ENCODE data around the gene CNTD1.
A peak's percentile ranks its signal among the peaks of the same experiment; 100 is the strongest.

Gene CNTD1

DNA sequence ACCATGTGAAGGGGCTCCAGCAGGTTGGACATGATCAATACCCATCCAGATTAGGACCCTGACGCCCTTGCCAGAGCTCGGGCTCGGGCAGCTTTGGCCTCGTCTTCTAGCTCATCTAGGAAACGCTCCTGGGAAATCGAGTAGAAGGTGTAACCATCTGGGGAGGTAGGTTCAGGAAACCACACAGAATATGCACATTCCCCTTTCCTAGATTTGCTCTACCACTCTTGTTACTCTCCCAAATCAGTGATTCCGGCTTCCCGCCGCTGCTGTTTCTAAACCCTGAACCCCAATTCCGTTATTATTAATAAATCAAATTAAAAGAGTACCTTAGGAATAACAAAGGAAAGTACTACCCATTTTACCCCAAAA lies 664 bp upstream of the CNTD1 start:
- H3K18ac ChIP-seq (ENCODE audit: low read length) = no peak overlapping the region
- H3K27ac ChIP-seq (ENCODE audit: low read depth, low read length) = no peak overlapping the region
- no peaks in the 10 kb centered on the region for H3K27me3 ChIP-seq (ENCODE audit: insufficient read depth, low read length)
- H3K4me2 ChIP-seq (ENCODE audit: low read length) = peak overlapping the region; percentile 57
- peak overlapping the region; percentile 98 for H3K9ac ChIP-seq (ENCODE audit: low read length)
- no peak overlapping the region for H2BK120ac ChIP-seq (ENCODE audit: insufficient read depth, low read length, poor library complexity)
- peak overlapping the region; percentile 98 for H4K8ac ChIP-seq (ENCODE audit: low read depth, low read length)
- DNase-seq = no peak
- H3K9me3 ChIP-seq (ENCODE audit: insufficient read depth, low read depth, low read length) = no peaks in the 10 kb centered on the region
- H4K12ac ChIP-seq (ENCODE audit: low read depth, low read length) = no peak overlapping the region
- H2BK5ac ChIP-seq (ENCODE audit: low read depth, low read length, poor library complexity) = no peak overlapping the region
- no peak overlapping the region for H2AFZ ChIP-seq (ENCODE audit: insufficient read depth, low read length, poor library complexity)
- H2AK5ac ChIP-seq (ENCODE audit: low read length) = peak overlapping the region; percentile 44
- H3K36me3 ChIP-seq (ENCODE audit: control insufficient read depth in 1 of 2, insufficient read depth in 2 of 2, low read length in 2 of 2) = peaks cover 9 to 10% of the 10 kb centered on the region in 2 experiments
- H3K4ac ChIP-seq (ENCODE audit: low read depth, low read length) = peak overlapping the region; percentile 82
- H3K4me1 ChIP-seq (ENCODE audit: control insufficient read depth in 1 of 2, insufficient read depth in 2 of 2, low read length in 2 of 2) = peaks cover 4 to 9% of the 10 kb centered on the region in 2 experiments
- peaks cover 3% of the 10 kb centered on the region for H3K79me2 ChIP-seq (ENCODE audit: control insufficient read depth, insufficient read depth, low read length, poor library complexity)
- H2BK12ac ChIP-seq (ENCODE audit: low read length) = no peak overlapping the region
- no peak overlapping the region for H3K23ac ChIP-seq (ENCODE audit: low read length)
- peak overlapping the region; percentile 97 for H3K4me3 ChIP-seq (ENCODE audit: low read depth, low read length)
- H3K79me1 ChIP-seq (ENCODE audit: low read length) = peaks cover 2% of the 10 kb centered on the region
- H3K14ac ChIP-seq (ENCODE audit: low read length) = no peak overlapping the region
- WGBS (ENCODE audit: extremely low coverage, insufficient coverage, insufficient read length) = no CpG with 5 or more reads among the region's 10 CpGs
- peak overlapping the region; percentile 71 for H4K91ac ChIP-seq (ENCODE audit: low read depth, low read length)

- Histone ChIP-seq H3K4me2 (ENCODE audit: low read length) (no peak overlapping the region), H3K4me1 (ENCODE audit: control insufficient read depth in 1 of 2, insufficient read depth in 2 of 2, low read length in 2 of 2) (peaks cover 0 to 3% of the 10 kb centered on the region in 2 experiments), H4K12ac (ENCODE audit: low read depth, low read length) (no peak overlapping the region), H2BK12ac (ENCODE audit: low read length) (no peak overlapping the region), H3K27ac (ENCODE audit: low read depth, low read length) (no peak overlapping the region), H3K27me3 (ENCODE audit: insufficient read depth, low read length) (no peaks in the 10 kb centered on the region), H2AK5ac (ENCODE audit: low read length) (no peak overlapping the region), H3K79me2 (ENCODE audit: control insufficient read depth, insufficient read depth, low read length, poor library complexity) (peaks cover 2% of the 10 kb centered on the region), H3K9me3 (ENCODE audit: insufficient read depth, low read depth, low read length) (no peaks in the 10 kb centered on the region), H4K8ac (ENCODE audit: low read depth, low read length) (no peak overlapping the region), H3K14ac (ENCODE audit: low read length) (no peak overlapping the region), H2AFZ (ENCODE audit: insufficient read depth, low read length, poor library complexity) (no peak overlapping the region), H2BK120ac (ENCODE audit: insufficient read depth, low read length, poor library complexity) (no peak overlapping the region), H3K9ac (ENCODE audit: low read length) (no peak overlapping the region), H3K4me3 (ENCODE audit: low read depth, low read length) (no peak overlapping the region), H3K79me1 (ENCODE audit: low read length) (peaks cover 2% of the 10 kb centered on the region), H3K36me3 (ENCODE audit: control insufficient read depth in 1 of 2, insufficient read depth in 2 of 2, low read length in 2 of 2) (no peaks in the 10 kb centered on the region), H4K91ac (ENCODE audit: low read depth, low read length) (no peak overlapping the region), H3K18ac (ENCODE audit: low read length) (no peak overlapping the region), H3K23ac (ENCODE audit: low read length) (no peak overlapping the region), H2BK5ac (ENCODE audit: low read depth, low read length, poor library complexity) (no peak overlapping the region), H3K4ac (ENCODE audit: low read depth, low read length) (no peak overlapping the region)
- DNase-seq = no peak
- no CpG with 5 or more reads among the region's 2 CpGs for WGBS (ENCODE audit: extremely low coverage, insufficient coverage, insufficient read length)
Measured at GRCh38 chr17:42803074-42803883, 4.6 kb downstream of the CNTD1 start.

DNA sequence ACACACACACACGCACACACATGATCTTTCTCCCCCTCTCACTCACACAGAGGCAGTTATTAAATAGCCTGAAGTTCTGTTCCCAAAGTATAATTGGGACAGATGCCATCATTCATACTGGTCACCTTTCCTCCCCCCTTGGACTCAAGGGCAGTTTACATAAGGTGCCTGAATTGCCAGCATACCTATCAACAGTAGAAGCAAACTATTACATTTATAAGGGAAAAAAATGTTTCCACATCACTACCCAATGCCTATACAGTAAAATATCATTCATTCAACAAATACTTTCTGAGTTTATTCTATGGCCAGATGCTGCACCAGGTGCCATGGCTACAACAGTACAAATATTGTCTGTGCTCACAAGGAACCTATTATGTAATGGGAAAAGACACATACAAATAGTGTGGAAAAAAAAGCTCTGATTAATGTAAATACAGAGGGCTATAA lies 6.3 kb downstream of the CNTD1 start:
- no peak overlapping the region for H4K8ac ChIP-seq (ENCODE audit: low read depth, low read length)
- no CpG with 5 or more reads among the region's 1 CpG for WGBS (ENCODE audit: extremely low coverage, insufficient coverage, insufficient read length)
- H3K27me3 ChIP-seq (ENCODE audit: insufficient read depth, low read length) = no peaks in the 10 kb centered on the region

GRCh38 chr17:42806249-42806648 lies 7.6 kb downstream of the CNTD1 start:
- Histone ChIP-seq H2BK120ac (ENCODE audit: insufficient read depth, low read length, poor library complexity) (no peak overlapping the region), H3K27me3 (ENCODE audit: insufficient read depth, low read length) (no peaks in the 10 kb centered on the region), H3K9me3 (ENCODE audit: insufficient read depth, low read depth, low read length) (no peaks in the 10 kb centered on the region), H2BK5ac (ENCODE audit: low read depth, low read length, poor library complexity) (no peak overlapping the region), H3K4ac (ENCODE audit: low read depth, low read length) (no peak overlapping the region), H3K23ac (ENCODE audit: low read length) (no peak overlapping the region), H3K4me3 (ENCODE audit: low read depth, low read length) (no peak overlapping the region), H3K18ac (ENCODE audit: low read length) (no peak overlapping the region), H4K8ac (ENCODE audit: low read depth, low read length) (no peak overlapping the region), H2BK12ac (ENCODE audit: low read length) (no peak overlapping the region), H3K4me2 (ENCODE audit: low read length) (no peak overlapping the region), H4K12ac (ENCODE audit: low read depth, low read length) (no peak overlapping the region), H4K91ac (ENCODE audit: low read depth, low read length) (no peak overlapping the region), H3K14ac (ENCODE audit: low read length) (no peak overlapping the region), H3K4me1 (ENCODE audit: control insufficient read depth in 1 of 2, insufficient read depth in 2 of 2, low read length in 2 of 2) (no peaks in the 10 kb centered on the region), H3K79me1 (ENCODE audit: low read length) (no peaks in the 10 kb centered on the region), H3K36me3 (ENCODE audit: control insufficient read depth in 1 of 2, insufficient read depth in 2 of 2, low read length in 2 of 2) (peaks cover 4 to 9% of the 10 kb centered on the region in 2 experiments), H3K9ac (ENCODE audit: low read length) (no peak overlapping the region), H2AK5ac (ENCODE audit: low read length) (no peak overlapping the region), H3K79me2 (ENCODE audit: control insufficient read depth, insufficient read depth, low read length, poor library complexity) (no peaks in the 10 kb centered on the region), H2AFZ (ENCODE audit: insufficient read depth, low read length, poor library complexity) (no peak overlapping the region), H3K27ac (ENCODE audit: low read depth, low read length) (no peak overlapping the region)
- no CpG with 5 or more reads among the region's 1 CpG for WGBS (ENCODE audit: extremely low coverage, insufficient coverage, insufficient read length)
- DNase-seq = no peak

More for the DNA sequence above, 6.3 kb downstream of the CNTD1 start:
- H3K79me2 ChIP-seq (ENCODE audit: control insufficient read depth, insufficient read depth, low read length, poor library complexity) = no peaks in the 10 kb centered on the region
- H3K4me2 ChIP-seq (ENCODE audit: low read length) = no peak overlapping the region
- H2BK12ac ChIP-seq (ENCODE audit: low read length) = no peak overlapping the region
- H3K14ac ChIP-seq (ENCODE audit: low read length) = no peak overlapping the region
- no peak overlapping the region for H3K18ac ChIP-seq (ENCODE audit: low read length)
- no peak overlapping the region for H2AK5ac ChIP-seq (ENCODE audit: low read length)
- H3K23ac ChIP-seq (ENCODE audit: low read length) = no peak overlapping the region
- DNase-seq = peak in 1 of 2 donors; percentile 41
- no peak overlapping the region for H4K12ac ChIP-seq (ENCODE audit: low read depth, low read length)
- H3K4me3 ChIP-seq (ENCODE audit: low read depth, low read length) = no peak overlapping the region
- H3K9me3 ChIP-seq (ENCODE audit: insufficient read depth, low read depth, low read length) = no peaks in the 10 kb centered on the region
- no peak overlapping the region for H2BK5ac ChIP-seq (ENCODE audit: low read depth, low read length, poor library complexity)
- no peak overlapping the region for H3K9ac ChIP-seq (ENCODE audit: low read length)
- no peak overlapping the region for H3K27ac ChIP-seq (ENCODE audit: low read depth, low read length)
- peaks cover 2% of the 10 kb centered on the region in 2 experiments for H3K36me3 ChIP-seq (ENCODE audit: control insufficient read depth in 1 of 2, insufficient read depth in 2 of 2, low read length in 2 of 2)
- H4K91ac ChIP-seq (ENCODE audit: low read depth, low read length) = no peak overlapping the region
- H2AFZ ChIP-seq (ENCODE audit: insufficient read depth, low read length, poor library complexity) = no peak overlapping the region
- H3K4me1 ChIP-seq (ENCODE audit: control insufficient read depth in 1 of 2, insufficient read depth in 2 of 2, low read length in 2 of 2) = no peaks in the 10 kb centered on the region
- H3K4ac ChIP-seq (ENCODE audit: low read depth, low read length) = no peak overlapping the region
- no peaks in the 10 kb centered on the region for H3K79me1 ChIP-seq (ENCODE audit: low read length)
- no peak overlapping the region for H2BK120ac ChIP-seq (ENCODE audit: insufficient read depth, low read length, poor library complexity)

Data from trophoblast cell (in vitro differentiated cells and primary cell).